Endothelial cell of umbilical vein (primary cell): ENCODE data around the gene TCEANC. TPM values are rescaled to one million over a fixed set of nuclear protein-coding genes. Genes with fewer than 3 reads are reported as not detected.

ENCODE experiments used
- BruUV-seq: library from RNA; stranded (reverse); fragments of 400-500 nt; replicated peaks from 2 replicates; lab custom pipeline; 2021; lab: Mats Ljungman, UMichigan
- CTCF ChIA-PET: fragments of 300-600, 350-600 bp; sonication (Branson Sonifier 250); formaldehyde crosslinking; loops from one replicate; lab custom pipeline; 2021; ENCODE audit warnings: antibody characterized with exemption, inconsistent platforms; lab: Charles Lee
- POLR2A ChIA-PET: fragments of 300-600, 350-600 bp; sonication (Branson Sonifier 250); formaldehyde crosslinking; loops from one replicate; lab custom pipeline; 2021; ENCODE audit warnings: antibody characterized with exemption, inconsistent platforms; lab: Charles Lee
- DNase-seq: peaks from one replicate; pipeline ENCODE4 v3.0.0-alpha.2; 2011; ENCODE audit warnings: low read depth, low spot score
- FAIRE-seq: peaks from 2 replicates; lab custom pipeline; 2011; peaks lifted over from hg19 to GRCh38; lab: Jason Lieb, UNC
- H2AFZ ChIP-seq: 2 replicates; pipeline ENCODE4 v1.6.0; 2012; ENCODE audit warnings: low read depth, low read length, control low read depth, inconsistent platforms
- H3K27ac ChIP-seq: 2 replicates; pipeline ENCODE4 v1.5.1; 2011; ENCODE audit warnings: low read depth, mild to moderate bottlenecking, control low read depth, low read length, moderate library complexity; ENCODE audit not compliant: insufficient read depth
- H3K27me3 ChIP-seq, 2 experiments: 2 replicates each; pipeline versions ENCODE4 v1.6.0 to v1.6.1; 2011; ENCODE audit warnings: low read length in 2 of 2, mixed read lengths in 1 of 2; ENCODE audit not compliant: control insufficient read depth in 2 of 2, insufficient read depth in 2 of 2
- H3K36me3 ChIP-seq, 2 experiments: 2 replicates in 1 of 2; 3 replicates in 1 of 2; pipeline ENCODE4 v1.5.1; 2011; ENCODE audit warnings: low read length in 2 of 2, mild to moderate bottlenecking in 1 of 2, moderate library complexity in 1 of 2; ENCODE audit not compliant: control insufficient read depth in 2 of 2, insufficient read depth in 2 of 2; ENCODE audit errors: extremely low read depth in 1 of 2
- H3K4me1 ChIP-seq: 3 replicates; pipeline ENCODE4 v1.5.1; 2011; ENCODE audit warnings: mild to moderate bottlenecking, low read length; ENCODE audit not compliant: control insufficient read depth, insufficient read depth; ENCODE audit errors: extremely low read depth
- H3K4me2 ChIP-seq: 2 replicates; pipeline ENCODE4 v1.6.1; 2011; ENCODE audit warnings: low read length, control low read depth, mixed read lengths; ENCODE audit not compliant: insufficient read depth
- H3K4me3 ChIP-seq, 3 experiments: fragments of 200-600 bp in 1 of 3; sonication (generic), shearing (Covaris generic) in 1 of 3; replicated peaks in 1 of 3; 2 replicates each; pipeline ENCODE4 v1.5.1; 2011 to 2016; ENCODE audit warnings: control low read depth in 3 of 3, low read length in 3 of 3, mild to moderate bottlenecking in 2 of 3, inconsistent platforms in 1 of 3, low read depth in 1 of 3, moderate library complexity in 1 of 3; ENCODE audit not compliant: insufficient read depth in 1 of 3
- H3K79me2 ChIP-seq: 2 replicates; pipeline ENCODE4 v1.6.0; 2012; ENCODE audit warnings: low read length, inconsistent platforms; ENCODE audit not compliant: control insufficient read depth, insufficient read depth
- H3K9ac ChIP-seq: replicated peaks from 2 replicates; pipeline ENCODE3; 2011; ENCODE audit warnings: low read length, control low read depth; ENCODE audit not compliant: insufficient read depth; ENCODE audit errors: extremely low read depth
- H3K9me1 ChIP-seq: replicated peaks from 3 replicates; pipeline ENCODE4 v1.6.0; 2011; ENCODE audit warnings: mild to moderate bottlenecking, low read length; ENCODE audit not compliant: control insufficient read depth, insufficient read depth; ENCODE audit errors: extremely low read depth
- H3K9me3 ChIP-seq: replicated peaks from 2 replicates; pipeline ENCODE4 v1.5.1; 2012; ENCODE audit warnings: low read length, inconsistent platforms; ENCODE audit not compliant: control insufficient read depth, insufficient read depth
- H4K20me1 ChIP-seq: replicated peaks from 2 replicates; pipeline ENCODE3; 2011; ENCODE audit warnings: mild to moderate bottlenecking, low read length; ENCODE audit not compliant: control insufficient read depth, insufficient read depth; ENCODE audit errors: extremely low read depth
- EZH2 ChIP-seq: IDR thresholded peaks from 2 replicates; pipeline ENCODE4 v1.6.1; 2012; ENCODE audit warnings: borderline replicate concordance, low read depth, mild to moderate bottlenecking, moderate library complexity, low read length, inconsistent platforms; ENCODE audit not compliant: severe bottlenecking
- FOS ChIP-seq: IDR thresholded peaks from 2 replicates; pipeline ENCODE4 v1.6.1; 2011; ENCODE audit warnings: mild to moderate bottlenecking, low read length, moderate library complexity, borderline replicate concordance; ENCODE audit not compliant: insufficient read depth
- GATA2 ChIP-seq: IDR thresholded peaks from 2 replicates; pipeline ENCODE4 v1.7.0; 2011; ENCODE audit warnings: low read depth, mild to moderate bottlenecking, moderate library complexity, mixed read lengths, low read length; ENCODE audit not compliant: insufficient read length, insufficient read depth
- JUN ChIP-seq: IDR thresholded peaks from 2 replicates; pipeline ENCODE4 v1.6.1; 2011; ENCODE audit warnings: borderline replicate concordance, low read depth; ENCODE audit not compliant: insufficient read length, insufficient read depth
- MYC ChIP-seq: IDR thresholded peaks from one replicate; pipeline ENCODE4 v1.6.1; 2011; ENCODE audit warnings: mild to moderate bottlenecking, low read depth, low read length
- POLR2A ChIP-seq: IDR thresholded peaks from 2 replicates; pipeline ENCODE4 v1.6.1; 2012; ENCODE audit warnings: low read depth, mild to moderate bottlenecking, control low read depth, low read length
- POLR2AphosphoS5 ChIP-seq: IDR thresholded peaks from 2 replicates; pipeline ENCODE4 v1.6.1; 2012; ENCODE audit warnings: low read depth, mild to moderate bottlenecking, control low read depth, low read length, moderate library complexity; ENCODE audit not compliant: insufficient read depth
- dilution Hi-C: fragments of 300-500 bp; cut with MboI; formaldehyde crosslinking; loops from one replicate; pipeline ENCODE4 v1.15.0; 2019; ENCODE audit warnings: low sequenced_read_pairs; ENCODE audit not compliant: extremely low pct_ligation_motif_present
- intact Hi-C: fragments of 100-400 bp; cut with micrococcal nuclease; formaldehyde crosslinking; loops from one replicate; pipeline ENCODE4 v1.10.0; 2022
- polyA plus RNA-seq, 4 experiments: library from polyadenylated mRNA; depleted of rRNA in 3 of 4; stranded (reverse) in 3 of 4; unstranded in 1 of 4; fragments of >200 nt; gene quantifications; 2 replicates each; pipeline versions ENCODE4 v1.2.1 to v1.2.3, GENCODE V29; 2011 to 2012; ENCODE audit warnings: missing spikeins in 1 of 4
- total RNA-seq: library from RNA; stranded (reverse); gene quantifications from 2 replicates; pipeline ENCODE4 v1.2.3, GENCODE V29; 2021
- TF ChIP-seq, protein P1 (sequence below): IDR thresholded peaks from 2 replicates; pipeline ENCODE4 v1.6.1; 2011; ENCODE audit not compliant: insufficient read depth, insufficient read length
- TF ChIP-seq, protein P2 (sequence below), 2 donors: IDR thresholded peaks; 1 replicate in 1 of 2; 2 replicates in 1 of 2; pipeline ENCODE4 v1.5.1; 2011; ENCODE audit warnings: low read length in 2 of 2, mild to moderate bottlenecking in 2 of 2, moderate library complexity in 2 of 2, control low read depth in 1 of 2, inconsistent platforms in 1 of 2, low read depth in 1 of 2; ENCODE audit not compliant: insufficient read depth in 1 of 2; ENCODE audit errors: extremely low read depth in 1 of 2

TCEANC gene
- total and polyA plus RNA-seq, 2 donors (not counting 3 experiments of a cell fraction or from before 2014, with no cell fraction given) = 0.32 to 0.75 TPM

DNA sequence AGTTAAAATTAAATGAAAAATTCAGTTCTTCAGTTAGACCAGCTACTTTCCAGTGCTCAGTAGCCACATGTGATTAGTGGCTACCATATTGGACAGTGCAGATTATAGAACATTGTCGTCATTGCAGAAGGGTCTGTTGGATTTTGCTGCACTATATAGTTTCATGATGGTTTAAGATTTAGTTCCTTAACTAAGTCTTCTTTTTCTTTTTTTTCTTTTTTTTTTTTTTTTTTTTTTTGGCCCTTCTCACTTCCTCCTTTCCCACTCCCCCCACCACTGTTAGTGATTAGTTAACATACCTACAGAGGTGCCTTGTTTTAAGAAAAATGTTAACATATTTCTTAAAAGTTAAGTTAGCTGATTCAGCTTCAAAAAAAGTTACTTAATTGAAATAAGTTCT lies 45.0 kb downstream of the TCEANC start:
- peaks cover 65% of the 10 kb centered on the region for H3K79me2 ChIP-seq
- TF ChIP-seq GATA2 (no peak), FOS (no peak), POLR2AphosphoS5 (no peak), POLR2A (no peak), EZH2 (no peak), MYC (no peak), JUN (no peak)
- TF ChIP-seq, protein P1, sequence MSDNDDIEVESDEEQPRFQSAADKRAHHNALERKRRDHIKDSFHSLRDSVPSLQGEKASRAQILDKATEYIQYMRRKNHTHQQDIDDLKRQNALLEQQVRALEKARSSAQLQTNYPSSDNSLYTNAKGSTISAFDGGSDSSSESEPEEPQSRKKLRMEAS = no peak
- TF ChIP-seq, protein P2, sequence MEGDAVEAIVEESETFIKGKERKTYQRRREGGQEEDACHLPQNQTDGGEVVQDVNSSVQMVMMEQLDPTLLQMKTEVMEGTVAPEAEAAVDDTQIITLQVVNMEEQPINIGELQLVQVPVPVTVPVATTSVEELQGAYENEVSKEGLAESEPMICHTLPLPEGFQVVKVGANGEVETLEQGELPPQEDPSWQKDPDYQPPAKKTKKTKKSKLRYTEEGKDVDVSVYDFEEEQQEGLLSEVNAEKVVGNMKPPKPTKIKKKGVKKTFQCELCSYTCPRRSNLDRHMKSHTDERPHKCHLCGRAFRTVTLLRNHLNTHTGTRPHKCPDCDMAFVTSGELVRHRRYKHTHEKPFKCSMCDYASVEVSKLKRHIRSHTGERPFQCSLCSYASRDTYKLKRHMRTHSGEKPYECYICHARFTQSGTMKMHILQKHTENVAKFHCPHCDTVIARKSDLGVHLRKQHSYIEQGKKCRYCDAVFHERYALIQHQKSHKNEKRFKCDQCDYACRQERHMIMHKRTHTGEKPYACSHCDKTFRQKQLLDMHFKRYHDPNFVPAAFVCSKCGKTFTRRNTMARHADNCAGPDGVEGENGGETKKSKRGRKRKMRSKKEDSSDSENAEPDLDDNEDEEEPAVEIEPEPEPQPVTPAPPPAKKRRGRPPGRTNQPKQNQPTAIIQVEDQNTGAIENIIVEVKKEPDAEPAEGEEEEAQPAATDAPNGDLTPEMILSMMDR (IDR thresholded peaks at IDR 0.05; ENCODE audit: extremely low read depth in 1 of 2, insufficient read depth in 1 of 2, low read depth in 1 of 2, low read length in 2 of 2) = no peak
- no peak overlapping the region for H3K4me2 ChIP-seq
- no peak overlapping the region for H3K4me3 ChIP-seq
- no peaks in the 10 kb centered on the region for H3K9me1 ChIP-seq
- H3K27ac ChIP-seq = no peak overlapping the region
- no peaks in the 10 kb centered on the region for H3K9me3 ChIP-seq
- peaks cover 17% of the 10 kb centered on the region for H3K4me1 ChIP-seq
- ChIA-PET CTCF (no interaction called here), POLR2A (no interaction called here)
- no peak overlapping the region for H2AFZ ChIP-seq
- dilution Hi-C loops (no loop called here), intact Hi-C loops (no loop called here)
- H3K36me3 ChIP-seq = no peaks in the 10 kb centered on the region
- no peak overlapping the region for H3K9ac ChIP-seq
- DNase-seq (no peak), FAIRE-seq (no peak)
- no peaks in the 10 kb centered on the region for H3K27me3 ChIP-seq
- peaks cover 3% of the 10 kb centered on the region for H4K20me1 ChIP-seq
- no TSS peak for BruUV-seq
